ENCODE results near the gene WDHD1.

- TF ChIP-seq CTCF (IDR thresholded peaks at IDR 0.05) (no peak), POLR2AphosphoS5 (IDR thresholded peaks at IDR 0.05) (no peak), POLR2A (IDR thresholded peaks at IDR 0.05) (no peak), EP300 (IDR thresholded peaks at IDR 0.05) (no peak)
These were observed 80.4 kb downstream of the WDHD1 start for GRCh38 chr14:54946500-54946899.

Data from upper lobe of left lung (tissue), 4 donors.